ENCODE data around the gene LENG9. TPM values are rescaled to one million over a fixed set of nuclear protein-coding genes. Genes with fewer than 3 reads are reported as not detected.
A peak's percentile ranks its signal among the peaks of the same experiment; 100 is the strongest.

The LENG9 gene
- total and polyA plus RNA-seq, 2 of the 13 experiments (the other 11 are each of a cell fraction or from before 2014, with no cell fraction given), result 0.75 to 2.9 TPM

- peak; percentile 73; the same call in 1 of the 2 replicates for TF ChIP-seq ZNF275 (CRISPR knock-in tag; IDR thresholded peaks at IDR 0.05; ENCODE audit: borderline replicate concordance)
- TF ChIP-seq ZNF362 (CRISPR knock-in tag; IDR thresholded peaks at IDR 0.05; ENCODE audit: borderline replicate concordance), result peak; percentile 41; the same call in 1 of the 2 replicates
- TF ChIP-seq ERF (CRISPR knock-in tag; IDR thresholded peaks at IDR 0.05), result peak; percentile 84
- no peak for TF ChIP-seq SOX5 (CRISPR knock-in tag; IDR thresholded peaks at IDR 0.05; ENCODE audit: borderline replicate concordance)
- TF ChIP-seq ZNF10 (CRISPR knock-in tag; IDR thresholded peaks at IDR 0.05; ENCODE audit: borderline replicate concordance, low read depth), result no peak
- TF ChIP-seq SNAPC4 (CRISPR knock-in tag; IDR thresholded peaks at IDR 0.05), result peak; percentile 93
- TF ChIP-seq DNMT3B (CRISPR knock-in tag; conservative IDR thresholded peaks at IDR 0.05), result no peak
- TF ChIP-seq IRF9 (CRISPR knock-in tag; IDR thresholded peaks at IDR 0.05; ENCODE audit: borderline replicate concordance), result peak; percentile 72
- TF ChIP-seq ZNF792 (CRISPR knock-in tag; IDR thresholded peaks at IDR 0.05), result peak; percentile 77; the same call in 1 of the 2 replicates
- TF ChIP-seq MXI1 (IDR thresholded peaks at IDR 0.05; ENCODE audit: borderline replicate concordance, low read depth, low read length), result peak; percentile 65; the same call in 1 of the 3 replicates
- TF ChIP-seq ZNF510 (CRISPR knock-in tag; IDR thresholded peaks at IDR 0.05; ENCODE audit: low read depth), result peak; percentile 50; the same call in 1 of the 2 replicates
- peak; percentile 73; the same call in 1 of the 2 replicates for TF ChIP-seq PITX1 (CRISPR knock-in tag; IDR thresholded peaks at IDR 0.05)
- TF ChIP-seq CCAR2 (optimal IDR thresholded peaks at IDR 0.05; ENCODE audit: low read depth, low read length), result no peak
- TF ChIP-seq NKX3-1 (CRISPR knock-in tag; IDR thresholded peaks at IDR 0.05), result peak; percentile 80
Measured at GRCh38 chr19:54448774-54449700, 14.5 kb downstream of the LENG9 start, which contains the start of gene LENG8 (continued).

All from HepG2 (cell line).